Mesothelial cell of epicardium (in vitro differentiated cells): ENCODE results near the gene FBXL16. TPM values are rescaled to one million over a fixed set of nuclear protein-coding genes. Genes with fewer than 3 reads are reported as not detected.

Experiments
- DNase-seq, 2 experiments: peaks; one replicate each; pipeline ENCODE4 v3.0.0; 2021; ENCODE audit warnings: low spot score in 2 of 2; ENCODE audit not compliant: unreplicated experiment in 2 of 2
- H3K27ac Mint-ChIP-seq: 2 replicates; pipeline ENCODE4 v1.8.0; 2021; ENCODE audit warnings: mixed read lengths
- H3K27me3 Mint-ChIP-seq: 2 replicates; pipeline ENCODE4 v1.8.0; 2021; ENCODE audit warnings: low read depth, mixed read lengths
- H3K36me3 Mint-ChIP-seq: 2 replicates; pipeline ENCODE4 v1.8.0; 2021; ENCODE audit warnings: mixed read lengths
- H3K4me1 Mint-ChIP-seq: 2 replicates; pipeline ENCODE4 v1.8.0; 2021; ENCODE audit warnings: mixed read lengths
- H3K4me3 Mint-ChIP-seq: 2 replicates; pipeline ENCODE4 v1.8.0; 2021; ENCODE audit warnings: mild to moderate bottlenecking, moderate library complexity, mixed read lengths
- H3K9me3 Mint-ChIP-seq: 2 replicates; pipeline ENCODE4 v1.8.0; 2021; ENCODE audit warnings: mixed read lengths
- CTCF ChIP-seq: fragments of 200-600 bp; sonication (generic); IDR thresholded peaks from one replicate; pipeline ENCODE4 v1.5.0; 2021; ENCODE audit warnings: antibody characterized with exemption; ENCODE audit not compliant: unreplicated experiment
- total RNA-seq: library from RNA; stranded (reverse); gene quantifications from 3 replicates; pipeline ENCODE4 v1.2.1, GENCODE V29; 2021

The FBXL16 gene
- total RNA-seq, 1 donor from 2014 or later: 0.85 TPM

- H3K4me3 Mint-ChIP-seq: no peak overlapping the region
- no peak for TF ChIP-seq CTCF
- no peaks in the 10 kb centered on the region for H3K27me3 Mint-ChIP-seq
- peaks cover 5% of the 10 kb centered on the region for H3K4me1 Mint-ChIP-seq
- no peaks in the 10 kb centered on the region for H3K36me3 Mint-ChIP-seq
- no peak overlapping the region for H3K27ac Mint-ChIP-seq
- no peaks in the 10 kb centered on the region for H3K9me3 Mint-ChIP-seq
- no peak for DNase-seq
Measured at GRCh38 chr16:657487-657886, 48.1 kb downstream of the FBXL16 start.

- Mint-ChIP-seq H3K4me1 (peaks cover 3% of the 10 kb centered on the region), H3K27ac (no peak overlapping the region), H3K4me3 (no peak overlapping the region), H3K36me3 (no peaks in the 10 kb centered on the region), H3K9me3 (no peaks in the 10 kb centered on the region), H3K27me3 (no peaks in the 10 kb centered on the region)
- DNase-seq: no peak
- TF ChIP-seq CTCF: no peak
Measured at GRCh38 chr16:654034-654433, 51.6 kb downstream of the FBXL16 start.

- TF ChIP-seq CTCF: no peak
- DNase-seq: no peak
- no peak overlapping the region for H3K4me3 Mint-ChIP-seq
- no peaks in the 10 kb centered on the region for H3K36me3 Mint-ChIP-seq
- no peaks in the 10 kb centered on the region for H3K9me3 Mint-ChIP-seq
- H3K27ac Mint-ChIP-seq: no peak overlapping the region
- no peaks in the 10 kb centered on the region for H3K27me3 Mint-ChIP-seq
- peaks cover 11% of the 10 kb centered on the region for H3K4me1 Mint-ChIP-seq
Measured at GRCh38 chr16:652454-653305, 52.9 kb downstream of the FBXL16 start.

DNA sequence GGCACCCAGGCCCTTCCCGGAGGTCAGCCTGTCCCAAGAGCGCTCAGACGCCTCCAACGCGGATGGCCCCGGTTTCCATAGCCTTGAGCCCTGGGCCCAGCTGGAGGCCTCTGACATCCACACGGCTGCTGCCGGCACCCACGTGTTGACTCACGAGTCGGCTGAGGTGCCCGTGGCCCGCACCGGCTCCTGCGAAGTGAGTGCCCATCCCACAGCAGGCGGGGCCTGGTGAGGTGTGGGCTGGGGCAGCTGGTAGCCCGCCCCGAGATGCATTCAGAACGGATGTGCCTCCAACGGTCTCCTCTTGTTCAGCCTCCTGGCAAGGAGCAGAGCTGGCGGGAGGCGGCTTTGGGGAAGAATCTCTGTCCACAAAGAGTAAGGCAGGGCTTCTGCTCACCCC is 53.8 kb downstream of the FBXL16 start:
- Mint-ChIP-seq H3K27me3 (no peaks in the 10 kb centered on the region), H3K4me3 (peak overlapping the region; percentile 42), H3K9me3 (no peaks in the 10 kb centered on the region), H3K4me1 (peaks cover 11% of the 10 kb centered on the region), H3K27ac (no peak overlapping the region), H3K36me3 (no peaks in the 10 kb centered on the region)
- no peak for TF ChIP-seq CTCF
- no peak for DNase-seq

DNA sequence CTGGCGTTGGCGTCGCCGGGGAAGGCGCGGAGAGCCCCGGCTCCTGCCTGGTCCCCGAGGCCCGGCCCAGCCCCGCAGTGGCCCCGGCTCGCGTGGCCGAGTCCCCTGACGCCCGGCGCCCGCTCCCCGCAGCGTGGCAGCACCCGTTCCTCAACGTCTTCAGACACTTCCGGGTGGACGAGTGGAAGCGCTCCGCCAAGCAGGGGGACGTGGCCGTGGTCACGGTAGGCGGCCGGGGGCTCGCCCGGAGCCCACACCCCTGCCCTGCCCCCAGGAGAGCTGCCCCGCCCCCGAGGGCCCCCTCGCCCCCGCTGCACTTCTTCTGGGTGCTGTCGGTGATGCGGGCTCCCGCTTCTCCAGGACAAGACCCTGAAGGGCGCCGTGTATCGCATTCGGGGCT is 56.0 kb downstream of the FBXL16 start:
- no peak for DNase-seq
- H3K27me3 Mint-ChIP-seq: no peaks in the 10 kb centered on the region
- TF ChIP-seq CTCF: no peak
- H3K4me1 Mint-ChIP-seq: peaks cover 13% of the 10 kb centered on the region
- H3K4me3 Mint-ChIP-seq: peak overlapping the region; percentile 71
- H3K36me3 Mint-ChIP-seq: no peaks in the 10 kb centered on the region
- H3K9me3 Mint-ChIP-seq: no peaks in the 10 kb centered on the region
- H3K27ac Mint-ChIP-seq: no peak overlapping the region
